Activated CD4-positive, alpha-beta T cell treated with anti-CD3 and anti-CD28 coated beads, Interleukin-2, Interleukin-6, amounts not matched to agents 100 ng/mL and 50 ng/mL, durations not matched to agents 16 hours and 8 hours (primary cell): ENCODE measurements around the gene SEMA5A.
A peak's percentile ranks its signal among the peaks of the same experiment; 100 is the strongest.

Source experiments
- DNase-seq: peaks from one replicate; pipeline ENCODE4 v3.0.0-alpha.2; 2020

The SEMA5A gene

GRCh38 chr5:9468060-9468388 is 77.9 kb downstream of the SEMA5A start:
- DNase-seq = peak; percentile 1

GRCh38 chr5:9467199-9468059 is 78.4 kb downstream of the SEMA5A start:
- DNase-seq = no peak

DNA sequence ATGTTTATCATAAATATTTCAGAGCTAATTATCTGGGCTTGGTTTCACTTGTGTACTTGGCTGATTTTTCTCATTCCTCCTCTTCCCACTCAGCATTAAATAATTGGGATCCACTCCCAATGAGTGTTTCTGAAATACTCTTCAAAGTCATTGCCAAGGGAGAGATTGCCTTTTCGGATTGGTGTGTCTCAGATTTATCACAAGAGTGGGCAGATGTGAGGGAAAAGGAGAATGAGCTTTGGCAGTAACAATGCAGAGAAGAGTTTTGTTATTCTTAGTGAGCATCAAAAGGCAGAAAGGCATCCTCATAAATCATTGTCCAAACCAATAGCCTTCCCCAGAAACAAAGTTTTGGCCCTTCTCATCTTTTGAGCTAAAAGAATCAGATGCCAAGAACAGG is 79.2 kb downstream of the SEMA5A start:
- DNase-seq = no peak

- no peak for DNase-seq
Measured at GRCh38 chr5:9464478-9464877, 81.4 kb downstream of the SEMA5A start.

GRCh38 chr5:9462109-9462508 is 83.8 kb downstream of the SEMA5A start:
- no peak for DNase-seq

- no peak for DNase-seq
Measured at GRCh38 chr5:9460885-9461645, 84.8 kb downstream of the SEMA5A start.

GRCh38 chr5:9456435-9457042 is 89.3 kb downstream of the SEMA5A start:
- DNase-seq = no peak

- no peak for DNase-seq
Measured at GRCh38 chr5:9455826-9456434, 89.9 kb downstream of the SEMA5A start.

DNA sequence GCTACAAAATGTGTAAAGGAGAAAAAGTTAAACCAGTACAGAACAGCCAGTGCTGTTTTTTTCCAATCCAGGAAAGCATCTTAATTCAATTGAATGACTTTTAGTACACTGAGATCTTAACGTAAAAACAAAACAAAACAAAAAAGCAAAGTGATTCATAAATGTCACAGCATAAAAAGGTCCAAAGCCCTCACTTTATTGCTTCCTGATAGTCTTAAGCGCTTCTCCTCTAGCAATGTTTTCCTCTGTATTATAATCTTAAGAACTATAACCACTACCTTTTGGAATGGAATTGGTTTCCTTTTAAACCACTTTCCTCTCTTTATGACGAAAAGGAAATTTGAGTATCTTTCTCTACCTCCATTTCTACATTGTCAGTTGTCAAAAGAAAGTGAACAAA is 91.4 kb downstream of the SEMA5A start:
- no peak for DNase-seq

DNA sequence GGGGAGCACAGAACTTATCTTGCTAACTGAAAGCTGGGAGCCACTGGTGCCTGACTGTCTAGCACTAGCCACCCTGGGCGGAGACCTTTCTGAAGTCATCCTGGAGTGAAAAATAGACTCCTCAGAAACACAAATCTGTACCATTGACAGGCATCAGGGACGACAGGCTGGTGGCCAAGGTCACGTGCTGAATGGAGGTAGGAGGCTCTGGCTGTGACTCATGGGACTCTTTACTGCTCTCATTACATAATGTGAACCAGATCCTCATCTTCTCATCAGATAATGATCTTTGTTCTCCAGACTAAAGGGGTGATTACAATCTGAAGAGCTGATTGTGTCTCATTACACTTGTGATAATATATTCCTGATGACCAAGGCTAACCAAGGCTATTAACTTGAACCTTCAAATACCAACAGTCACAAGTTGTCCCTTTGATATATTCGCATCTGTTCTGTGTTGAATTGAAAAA is 91.8 kb downstream of the SEMA5A start:
- DNase-seq = no peak

GRCh38 chr5:9453480-9454011 is 92.3 kb downstream of the SEMA5A start:
- DNase-seq = no peak

DNA sequence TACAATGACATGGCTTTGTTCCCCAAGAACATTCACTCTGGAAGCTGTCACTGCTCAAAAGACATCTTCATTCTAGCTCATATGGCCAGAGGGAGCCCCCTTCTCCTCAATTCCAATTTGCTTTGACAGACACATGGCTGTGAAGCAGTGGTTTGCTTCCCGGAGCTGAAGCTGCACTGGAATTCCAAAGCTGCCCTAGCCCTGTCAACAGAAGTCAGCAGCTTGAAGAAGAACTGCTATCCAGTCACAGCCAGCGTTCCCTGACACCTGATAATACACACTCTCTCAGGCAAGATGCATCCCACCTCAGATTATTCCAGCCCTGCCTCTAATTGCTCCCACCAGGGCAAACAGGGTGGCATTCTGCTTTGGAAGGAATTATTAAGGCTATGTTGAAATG is 93.7 kb downstream of the SEMA5A start:
- DNase-seq = no peak

GRCh38 chr5:9451037-9451436 is 94.8 kb downstream of the SEMA5A start:
- no peak for DNase-seq

- no peak for DNase-seq
Measured at GRCh38 chr5:9447691-9448090, 98.2 kb downstream of the SEMA5A start.

GRCh38 chr5:9445826-9446388 is 100.0 kb downstream of the SEMA5A start:
- DNase-seq = no peak

DNA sequence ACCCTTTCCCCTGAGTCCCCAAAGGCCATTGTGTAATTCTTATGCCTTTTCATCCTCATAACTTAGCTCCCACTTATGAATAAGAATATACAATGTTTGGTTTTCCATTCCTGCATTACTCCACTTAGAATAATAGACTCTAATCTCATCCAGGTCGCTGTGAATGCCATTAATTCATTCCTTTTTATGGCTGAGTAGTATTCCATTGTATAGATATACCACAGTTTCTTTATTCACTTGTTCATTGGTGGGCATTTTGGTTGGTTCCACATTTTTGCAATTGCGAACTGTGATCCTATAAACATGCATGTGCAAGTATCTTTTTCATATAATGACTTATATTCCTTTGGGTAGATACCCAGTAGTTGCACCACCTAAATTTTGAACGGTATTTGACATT is 101.5 kb downstream of the SEMA5A start:
- no peak for DNase-seq

DNA sequence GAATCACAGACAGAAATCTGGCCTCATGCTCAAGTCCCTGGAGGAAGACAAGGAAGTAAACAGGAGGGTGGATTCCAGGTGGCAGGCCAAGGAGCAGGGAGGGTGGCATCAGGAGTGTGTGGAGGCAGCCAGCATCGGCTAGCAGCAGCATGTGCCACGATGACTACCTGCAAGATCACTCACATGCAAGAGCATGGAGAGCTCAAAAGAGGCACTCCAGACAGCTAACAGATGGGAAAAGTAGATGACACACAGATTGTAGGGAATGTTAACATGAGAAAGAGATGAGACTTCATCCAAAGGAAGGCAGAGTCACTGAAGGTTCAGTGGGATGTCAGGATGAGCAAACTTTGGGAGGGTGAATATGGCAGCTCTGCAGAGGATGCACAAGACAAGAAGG is 104.3 kb downstream of the SEMA5A start:
- DNase-seq = no peak

GRCh38 chr5:9440517-9440916 is 105.4 kb downstream of the SEMA5A start:
- DNase-seq = no peak

DNA sequence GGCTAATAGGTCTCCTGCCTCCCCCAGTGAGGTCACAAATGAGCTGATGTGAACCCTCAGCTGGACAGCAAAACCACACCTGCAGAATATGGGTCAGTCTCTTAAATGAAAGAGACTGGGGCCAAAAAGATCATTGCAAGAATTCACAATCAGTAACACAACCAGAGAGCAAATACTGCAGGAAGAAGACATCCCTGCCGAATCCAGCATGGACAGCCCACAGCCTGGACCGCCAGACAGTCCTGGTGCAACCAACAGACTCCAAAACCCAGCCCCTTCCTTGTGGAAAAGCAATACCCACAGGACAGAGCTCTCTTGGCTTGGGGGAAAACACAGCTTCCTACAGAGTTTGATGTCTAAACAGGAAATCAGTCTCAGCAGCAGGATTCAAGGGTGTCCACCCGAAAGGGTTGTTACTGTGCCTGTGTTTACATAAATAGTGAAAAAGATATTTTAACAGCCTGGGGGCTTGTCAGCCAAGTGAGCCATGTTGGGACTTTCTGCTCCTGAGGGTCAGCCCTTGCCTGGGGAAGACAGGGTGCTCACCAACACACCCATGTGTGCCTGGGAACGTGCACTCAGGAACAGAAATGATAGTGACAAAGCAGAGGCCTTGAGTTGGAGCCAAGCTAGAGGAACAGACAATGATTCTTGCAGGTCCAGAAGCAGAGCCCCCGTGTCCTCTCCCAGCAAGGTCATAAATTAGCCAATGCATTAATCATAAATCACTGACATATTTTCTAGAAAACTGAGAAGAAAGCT is 106.2 kb downstream of the SEMA5A start:
- no peak for DNase-seq

- no peak for DNase-seq
Measured at GRCh38 chr5:9438596-9439354, 107.1 kb downstream of the SEMA5A start.

DNA sequence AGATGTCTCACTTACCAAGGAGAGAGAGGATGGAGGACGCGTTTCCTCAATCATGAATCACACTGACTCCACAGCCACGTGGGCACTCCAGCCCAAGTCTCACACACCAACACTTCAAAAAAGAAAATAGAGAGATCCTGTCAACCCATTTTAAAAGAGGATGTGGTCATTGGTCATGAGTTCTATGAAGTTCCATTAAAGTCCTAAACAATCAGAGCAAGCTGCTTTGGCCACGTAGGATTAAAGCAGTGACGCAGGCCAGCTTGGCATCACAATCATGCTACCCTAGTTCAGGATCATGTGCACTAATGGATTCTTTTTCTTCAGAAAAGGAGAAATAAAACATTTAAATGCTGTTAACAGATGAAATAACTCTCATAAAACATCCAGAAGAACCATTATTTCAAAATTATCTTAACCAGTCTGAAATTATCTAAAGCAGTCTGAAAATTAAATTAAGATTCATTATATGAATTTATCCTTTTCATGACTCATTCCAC is 108.1 kb downstream of the SEMA5A start:
- DNase-seq = no peak
